ENCODE data around the gene KCNJ8. TPM values are rescaled to one million over a fixed set of nuclear protein-coding genes. Genes with fewer than 3 reads are reported as not detected.

The KCNJ8 gene
- total and polyA plus RNA-seq, 4 donors: 10.9 to 44.2 (median 27.2) TPM

DNA sequence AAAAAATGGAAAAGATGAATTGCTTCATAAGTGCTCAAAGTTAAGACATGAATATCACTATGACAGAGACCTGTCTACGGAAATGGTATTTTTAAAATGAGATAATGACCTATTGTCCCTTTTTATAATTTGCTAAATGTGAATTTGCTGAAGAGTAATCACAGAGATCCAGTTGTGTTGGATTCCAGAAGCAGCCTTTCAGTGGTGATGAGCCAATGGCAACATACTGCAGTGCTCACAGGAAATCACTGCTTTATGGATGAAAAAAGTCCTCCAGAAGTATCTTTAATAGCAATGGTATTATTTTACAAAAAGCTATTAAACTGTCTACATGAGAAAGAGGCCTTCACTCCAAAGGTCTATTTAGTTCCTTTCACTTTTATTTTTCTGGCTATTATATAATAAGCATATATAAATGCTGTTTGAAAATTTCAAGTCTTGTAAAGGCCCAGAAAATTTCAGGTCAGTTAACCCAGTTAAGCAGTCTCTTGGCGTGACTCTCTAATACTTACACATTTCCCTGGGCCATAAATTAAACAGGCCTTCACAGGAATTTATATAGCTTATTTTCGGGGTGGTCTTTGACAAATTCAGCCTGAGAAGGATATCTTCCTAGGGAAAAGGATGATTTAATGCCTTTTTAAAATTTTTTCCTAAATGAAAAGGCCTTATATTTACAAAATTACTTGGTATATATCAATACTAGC is 55.4 kb downstream of the KCNJ8 start:
- WGBS: 83% methylated on average over 3 of the region's 3 CpGs
- no peak for TF ChIP-seq GABPA (IDR thresholded peaks at IDR 0.05 in 1 of 2, conservative IDR thresholded peaks at IDR 0.05 in 1 of 2)
- TF ChIP-seq, protein P1, sequence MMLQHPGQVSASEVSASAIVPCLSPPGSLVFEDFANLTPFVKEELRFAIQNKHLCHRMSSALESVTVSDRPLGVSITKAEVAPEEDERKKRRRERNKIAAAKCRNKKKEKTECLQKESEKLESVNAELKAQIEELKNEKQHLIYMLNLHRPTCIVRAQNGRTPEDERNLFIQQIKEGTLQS (IDR thresholded peaks at IDR 0.05): no peak
- no peak for TF ChIP-seq NR2F2 (IDR thresholded peaks at IDR 0.05)
- TF ChIP-seq, protein P2, sequence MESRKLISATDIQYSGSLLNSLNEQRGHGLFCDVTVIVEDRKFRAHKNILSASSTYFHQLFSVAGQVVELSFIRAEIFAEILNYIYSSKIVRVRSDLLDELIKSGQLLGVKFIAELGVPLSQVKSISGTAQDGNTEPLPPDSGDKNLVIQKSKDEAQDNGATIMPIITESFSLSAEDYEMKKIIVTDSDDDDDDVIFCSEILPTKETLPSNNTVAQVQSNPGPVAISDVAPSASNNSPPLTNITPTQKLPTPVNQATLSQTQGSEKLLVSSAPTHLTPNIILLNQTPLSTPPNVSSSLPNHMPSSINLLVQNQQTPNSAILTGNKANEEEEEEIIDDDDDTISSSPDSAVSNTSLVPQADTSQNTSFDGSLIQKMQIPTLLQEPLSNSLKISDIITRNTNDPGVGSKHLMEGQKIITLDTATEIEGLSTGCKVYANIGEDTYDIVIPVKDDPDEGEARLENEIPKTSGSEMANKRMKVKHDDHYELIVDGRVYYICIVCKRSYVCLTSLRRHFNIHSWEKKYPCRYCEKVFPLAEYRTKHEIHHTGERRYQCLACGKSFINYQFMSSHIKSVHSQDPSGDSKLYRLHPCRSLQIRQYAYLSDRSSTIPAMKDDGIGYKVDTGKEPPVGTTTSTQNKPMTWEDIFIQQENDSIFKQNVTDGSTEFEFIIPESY (IDR thresholded peaks at IDR 0.05): no peak
- TF ChIP-seq HNF4A (conservative IDR thresholded peaks at IDR 0.05): no peak
- no peak for TF ChIP-seq SP1 (IDR thresholded peaks at IDR 0.05)
- no peak for TF ChIP-seq YY1 (IDR thresholded peaks at IDR 0.05)
- TF ChIP-seq HNF4G (IDR thresholded peaks at IDR 0.05): no peak
- TF ChIP-seq, protein P3, sequence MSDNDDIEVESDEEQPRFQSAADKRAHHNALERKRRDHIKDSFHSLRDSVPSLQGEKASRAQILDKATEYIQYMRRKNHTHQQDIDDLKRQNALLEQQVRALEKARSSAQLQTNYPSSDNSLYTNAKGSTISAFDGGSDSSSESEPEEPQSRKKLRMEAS (IDR thresholded peaks at IDR 0.05): no peak
- Histone ChIP-seq H3K9ac (ENCODE audit: low read depth in 1 of 2, low read length in 2 of 2) (no peak overlapping the region), H3K9me3 (ENCODE audit: control insufficient read depth in 4 of 4, low read length in 3 of 4) (no peaks in the 10 kb centered on the region), H3K27me3 (ENCODE audit: control insufficient read depth in 4 of 4, insufficient read depth in 4 of 4, low read length in 3 of 4) (no peaks in the 10 kb centered on the region), H3K36me3 (ENCODE audit: control insufficient read depth in 4 of 4, insufficient read depth in 3 of 4, low read depth in 1 of 4, low read length in 3 of 4) (no peaks in the 10 kb centered on the region), H3K4me3 (ENCODE audit: low read depth in 1 of 3, low read length in 3 of 3) (no peak overlapping the region), H3K27ac (ENCODE audit: low read depth in 1 of 2, low read length in 2 of 2) (no peak overlapping the region), H3K4me1 (ENCODE audit: control insufficient read depth in 4 of 4, insufficient read depth in 4 of 4, low read length in 3 of 4) (no peaks in the 10 kb centered on the region)
- no peak for DNase-seq (ENCODE audit: low spot score)

DNA sequence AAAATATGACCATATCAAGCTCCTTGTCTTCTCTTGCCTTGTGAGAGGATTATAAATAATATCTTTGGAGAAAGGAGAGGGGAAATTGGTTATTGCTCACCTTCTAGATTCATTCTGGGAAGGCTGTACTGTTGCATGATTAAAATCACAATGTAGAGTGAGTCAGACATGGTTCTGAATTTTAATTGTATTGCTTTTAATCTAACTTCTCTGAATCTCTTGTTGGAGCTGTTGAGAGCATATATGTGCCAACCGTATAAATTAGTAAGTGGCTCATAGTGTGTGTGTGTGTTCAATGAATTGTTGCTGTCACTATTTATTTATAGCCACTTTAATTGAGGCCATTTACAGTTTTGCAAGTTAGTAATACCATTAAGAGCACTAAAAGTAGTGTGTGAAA is 56.1 kb downstream of the KCNJ8 start:
- no peak overlapping the region for H3K27ac ChIP-seq (ENCODE audit: low read depth in 1 of 2, low read length in 2 of 2)
- H3K4me1 ChIP-seq (ENCODE audit: control insufficient read depth in 4 of 4, insufficient read depth in 4 of 4, low read length in 3 of 4): no peaks in the 10 kb centered on the region
- no peaks in the 10 kb centered on the region for H3K27me3 ChIP-seq (ENCODE audit: control insufficient read depth in 4 of 4, insufficient read depth in 4 of 4, low read length in 3 of 4)
- no peak overlapping the region for H3K4me3 ChIP-seq (ENCODE audit: low read depth in 1 of 3, low read length in 3 of 3)
- H3K36me3 ChIP-seq (ENCODE audit: control insufficient read depth in 4 of 4, insufficient read depth in 3 of 4, low read depth in 1 of 4, low read length in 3 of 4): no peaks in the 10 kb centered on the region
- no peaks in the 10 kb centered on the region for H3K9me3 ChIP-seq (ENCODE audit: control insufficient read depth in 4 of 4, low read length in 3 of 4)
- no peak for DNase-seq (ENCODE audit: low spot score)
- no peak overlapping the region for H3K9ac ChIP-seq (ENCODE audit: low read depth in 1 of 2, low read length in 2 of 2)
- no peak for TF ChIP-seq HNF4A (conservative IDR thresholded peaks at IDR 0.05)
- no peak for TF ChIP-seq GABPA (IDR thresholded peaks at IDR 0.05 in 1 of 2, conservative IDR thresholded peaks at IDR 0.05 in 1 of 2)
- no peak for TF ChIP-seq EGR1 (IDR thresholded peaks at IDR 0.05; ENCODE audit: low read depth in 2 of 2)
- TF ChIP-seq, protein P2 (IDR thresholded peaks at IDR 0.05): no peak
- TF ChIP-seq, protein P1 (IDR thresholded peaks at IDR 0.05): no peak
- 95% methylated on average over 1 of the region's 1 CpG for WGBS

DNA sequence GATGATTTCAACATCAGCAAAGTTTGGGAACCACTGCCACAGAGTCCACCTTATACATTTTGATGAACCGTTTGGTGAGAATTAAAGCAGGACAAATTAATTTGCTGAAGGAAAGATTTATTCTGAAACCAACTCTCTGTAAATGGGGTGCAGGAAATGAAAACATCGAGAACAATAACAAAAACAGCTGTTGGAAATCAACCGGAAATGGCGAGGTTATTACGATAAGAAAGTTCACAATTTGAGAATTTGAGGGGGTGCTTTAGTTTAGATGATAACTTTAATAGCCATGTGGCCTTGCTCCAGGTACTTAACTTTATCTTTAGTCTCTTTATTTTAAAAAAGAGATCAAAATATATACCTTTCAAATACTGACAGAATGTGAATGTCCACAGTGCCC is 56.7 kb downstream of the KCNJ8 start:
- Histone ChIP-seq H3K27ac (ENCODE audit: low read depth in 1 of 2, low read length in 2 of 2) (no peak overlapping the region), H3K36me3 (ENCODE audit: control insufficient read depth in 4 of 4, insufficient read depth in 3 of 4, low read depth in 1 of 4, low read length in 3 of 4) (no peaks in the 10 kb centered on the region), H3K4me1 (ENCODE audit: control insufficient read depth in 4 of 4, insufficient read depth in 4 of 4, low read length in 3 of 4) (no peaks in the 10 kb centered on the region), H3K9ac (ENCODE audit: low read depth in 1 of 2, low read length in 2 of 2) (no peak overlapping the region), H3K4me3 (ENCODE audit: low read depth in 1 of 3, low read length in 3 of 3) (no peak overlapping the region), H3K27me3 (ENCODE audit: control insufficient read depth in 4 of 4, insufficient read depth in 4 of 4, low read length in 3 of 4) (no peaks in the 10 kb centered on the region), H3K9me3 (ENCODE audit: control insufficient read depth in 4 of 4, low read length in 3 of 4) (no peaks in the 10 kb centered on the region)
- 74% methylated on average over 5 of the region's 5 CpGs for WGBS
- DNase-seq (ENCODE audit: low spot score): no peak
- TF ChIP-seq EGR1 (IDR thresholded peaks at IDR 0.05; ENCODE audit: low read depth in 2 of 2) (no peak), FOXA2 (IDR thresholded peaks at IDR 0.05) (no peak), NR2F2 (IDR thresholded peaks at IDR 0.05) (no peak), SP1 (IDR thresholded peaks at IDR 0.05) (no peak), RAD21 (IDR thresholded peaks at IDR 0.05) (no peak), HNF4A (conservative IDR thresholded peaks at IDR 0.05) (no peak), RXRA (IDR thresholded peaks at IDR 0.05) (no peak), HNF4G (IDR thresholded peaks at IDR 0.05) (no peak), FOXA1 (IDR thresholded peaks at IDR 0.05) (no peak), TAF1 (conservative IDR thresholded peaks at IDR 0.05) (no peak)
- TF ChIP-seq, protein P1 (IDR thresholded peaks at IDR 0.05): no peak
- TF ChIP-seq, protein P3 (IDR thresholded peaks at IDR 0.05): no peak
- TF ChIP-seq, protein P4, sequence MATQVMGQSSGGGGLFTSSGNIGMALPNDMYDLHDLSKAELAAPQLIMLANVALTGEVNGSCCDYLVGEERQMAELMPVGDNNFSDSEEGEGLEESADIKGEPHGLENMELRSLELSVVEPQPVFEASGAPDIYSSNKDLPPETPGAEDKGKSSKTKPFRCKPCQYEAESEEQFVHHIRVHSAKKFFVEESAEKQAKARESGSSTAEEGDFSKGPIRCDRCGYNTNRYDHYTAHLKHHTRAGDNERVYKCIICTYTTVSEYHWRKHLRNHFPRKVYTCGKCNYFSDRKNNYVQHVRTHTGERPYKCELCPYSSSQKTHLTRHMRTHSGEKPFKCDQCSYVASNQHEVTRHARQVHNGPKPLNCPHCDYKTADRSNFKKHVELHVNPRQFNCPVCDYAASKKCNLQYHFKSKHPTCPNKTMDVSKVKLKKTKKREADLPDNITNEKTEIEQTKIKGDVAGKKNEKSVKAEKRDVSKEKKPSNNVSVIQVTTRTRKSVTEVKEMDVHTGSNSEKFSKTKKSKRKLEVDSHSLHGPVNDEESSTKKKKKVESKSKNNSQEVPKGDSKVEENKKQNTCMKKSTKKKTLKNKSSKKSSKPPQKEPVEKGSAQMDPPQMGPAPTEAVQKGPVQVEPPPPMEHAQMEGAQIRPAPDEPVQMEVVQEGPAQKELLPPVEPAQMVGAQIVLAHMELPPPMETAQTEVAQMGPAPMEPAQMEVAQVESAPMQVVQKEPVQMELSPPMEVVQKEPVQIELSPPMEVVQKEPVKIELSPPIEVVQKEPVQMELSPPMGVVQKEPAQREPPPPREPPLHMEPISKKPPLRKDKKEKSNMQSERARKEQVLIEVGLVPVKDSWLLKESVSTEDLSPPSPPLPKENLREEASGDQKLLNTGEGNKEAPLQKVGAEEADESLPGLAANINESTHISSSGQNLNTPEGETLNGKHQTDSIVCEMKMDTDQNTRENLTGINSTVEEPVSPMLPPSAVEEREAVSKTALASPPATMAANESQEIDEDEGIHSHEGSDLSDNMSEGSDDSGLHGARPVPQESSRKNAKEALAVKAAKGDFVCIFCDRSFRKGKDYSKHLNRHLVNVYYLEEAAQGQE (IDR thresholded peaks at IDR 0.05): no peak
